Activated CD4-positive, CD25-positive, alpha-beta regulatory T cell treated with anti-CD3 and anti-CD28 coated beads, Interleukin-2, amount 50 U/mL, for 24 hours (primary cell): Measurements from ENCODE around the gene MICU1.
"Not testable (repeated sequence)": the region's sequence is repeated elsewhere in the genome, so short reads cannot be mapped to it uniquely, and the experiment has no call there.

ENCODE experiments used
- ATAC-seq, 2 donors: fragments of 150-1000 bp; cut with Tn5 transposase; one replicate each; pipeline ENCODE4 v1.10.0; 2021; ENCODE audit warnings: mild to moderate bottlenecking in 1 of 2, moderate library complexity in 1 of 2

The MICU1 gene

DNA sequence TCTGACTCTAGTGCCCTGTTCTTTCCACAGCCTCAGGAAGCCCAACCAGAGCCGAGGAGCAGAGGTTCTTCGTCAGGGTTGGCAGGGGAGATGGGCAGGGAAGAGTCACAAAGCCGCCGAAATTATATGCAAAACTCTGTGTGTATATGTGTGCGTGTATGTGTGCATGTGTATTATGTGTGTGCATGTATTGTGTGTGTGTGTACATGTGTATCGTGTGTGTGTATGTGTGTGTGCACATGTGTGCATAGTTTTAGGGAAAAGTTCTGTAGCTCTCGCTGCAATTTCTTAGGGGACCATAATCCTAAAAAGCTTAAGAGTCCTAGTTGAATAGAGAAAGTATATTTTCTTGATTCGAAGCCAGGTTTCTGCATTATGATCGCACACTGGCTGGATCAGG lies 288.2 kb downstream of the MICU1 start:
- ATAC-seq: no peak

DNA sequence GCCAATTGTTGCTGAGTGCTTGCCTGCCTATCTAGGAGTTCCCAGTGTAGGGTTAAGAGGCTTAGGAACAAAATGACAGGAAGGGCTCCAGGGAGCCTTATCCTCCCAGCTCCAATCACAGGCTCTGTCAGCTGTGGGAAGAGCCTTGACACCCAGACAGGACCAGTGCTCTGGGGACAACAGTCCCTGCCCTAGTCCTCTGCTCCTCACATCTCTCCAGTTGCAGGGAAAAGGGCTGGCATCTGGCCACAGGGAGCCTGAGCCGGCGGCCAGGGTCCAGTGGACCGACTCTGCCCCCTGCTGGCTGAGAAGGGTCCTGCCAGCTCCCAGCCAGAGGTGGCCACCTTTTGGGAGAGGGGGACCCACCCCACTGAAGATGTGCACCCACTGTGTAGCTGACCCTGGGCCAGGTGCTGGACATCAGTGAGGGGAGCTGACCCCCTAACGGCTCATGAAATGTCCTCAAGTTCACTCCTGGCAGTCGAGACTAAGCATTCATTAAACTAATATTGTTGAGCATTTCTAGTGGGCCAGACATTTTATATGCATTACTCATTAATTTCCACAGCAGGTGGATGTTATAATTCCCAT lies 288.7 kb downstream of the MICU1 start:
- peak; percentile 20 to 30 for ATAC-seq

DNA sequence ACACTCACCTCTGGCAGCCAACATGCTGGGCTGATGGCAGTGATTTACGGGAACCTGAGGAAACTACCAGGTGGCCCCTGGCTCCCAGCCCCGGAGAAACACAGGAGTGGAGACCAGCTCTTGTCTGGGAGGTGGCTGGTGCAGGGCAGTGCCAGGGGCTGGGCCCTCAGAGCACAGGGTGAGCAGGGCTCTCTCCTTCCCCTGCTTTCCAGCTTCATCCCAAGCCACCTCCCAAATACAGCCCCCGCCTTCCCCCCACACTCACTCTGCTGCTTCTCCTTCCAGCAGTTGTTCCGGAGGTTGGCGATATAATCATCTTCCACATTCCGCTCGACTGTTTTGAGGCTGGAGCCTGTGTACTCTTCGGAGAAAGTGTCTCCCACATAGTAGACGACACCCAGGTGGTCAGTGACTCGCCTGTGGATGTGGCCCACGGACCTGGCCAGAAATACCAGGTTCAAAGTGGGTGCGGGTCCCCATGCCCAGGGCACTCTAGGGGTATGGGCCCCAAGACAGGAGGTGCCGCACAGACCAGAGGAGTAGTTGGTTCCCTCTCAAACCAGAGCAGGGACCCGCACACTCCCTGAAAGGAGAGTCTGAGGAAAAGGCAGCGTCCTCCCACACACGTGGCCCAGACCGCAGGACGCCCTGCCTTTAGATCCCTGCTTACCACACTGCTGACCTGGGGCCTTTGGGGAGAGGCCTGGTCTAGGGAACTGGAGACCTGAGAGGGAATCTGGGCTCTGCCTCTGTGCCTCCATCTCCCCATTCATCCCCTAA lies 289.4 kb downstream of the MICU1 start:
- no peak for ATAC-seq

DNA sequence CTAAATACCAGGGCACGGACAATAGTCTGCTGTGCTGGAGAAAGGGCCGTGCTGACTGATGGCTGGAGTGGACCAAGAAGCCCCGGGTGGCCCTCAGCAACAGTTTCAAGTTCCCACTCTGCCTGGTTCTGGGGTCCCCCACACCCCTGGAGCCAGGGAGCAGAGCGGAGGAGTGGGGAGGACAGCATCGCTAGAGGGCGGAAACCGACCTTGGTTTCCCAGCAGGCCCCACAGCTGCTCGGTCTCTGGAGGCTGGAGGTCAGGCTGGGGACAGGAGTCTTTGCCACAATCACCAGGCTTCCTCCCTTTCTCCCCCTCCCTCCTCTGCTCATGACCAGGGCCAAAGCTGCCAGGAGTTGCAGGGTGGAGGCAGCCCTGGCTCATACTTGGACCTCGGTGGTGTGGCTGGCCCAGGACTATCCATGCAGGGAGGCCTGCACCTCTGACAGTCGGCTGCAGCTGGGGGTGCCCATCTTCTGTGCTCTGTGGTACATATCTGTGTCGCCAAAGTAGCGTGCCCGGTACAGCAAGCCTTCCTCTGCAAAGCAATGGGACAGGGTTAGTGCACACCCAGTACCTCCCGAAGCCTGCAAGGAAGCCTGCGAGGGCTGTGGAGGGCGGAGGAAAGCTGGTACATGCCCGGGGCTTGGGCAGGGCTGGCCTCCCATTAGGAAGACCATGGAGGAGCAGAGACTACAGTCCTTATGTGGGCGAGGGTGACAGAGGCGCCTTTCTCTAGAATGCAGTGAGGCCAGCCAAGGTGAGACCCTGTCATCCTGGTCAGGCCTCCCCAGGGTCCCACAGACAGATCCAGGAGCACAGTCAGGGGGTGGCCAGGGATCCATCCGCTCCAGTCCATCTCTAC lies 290.3 kb downstream of the MICU1 start:
- peak in 1 of 2 donors; percentile 1 for ATAC-seq

DNA sequence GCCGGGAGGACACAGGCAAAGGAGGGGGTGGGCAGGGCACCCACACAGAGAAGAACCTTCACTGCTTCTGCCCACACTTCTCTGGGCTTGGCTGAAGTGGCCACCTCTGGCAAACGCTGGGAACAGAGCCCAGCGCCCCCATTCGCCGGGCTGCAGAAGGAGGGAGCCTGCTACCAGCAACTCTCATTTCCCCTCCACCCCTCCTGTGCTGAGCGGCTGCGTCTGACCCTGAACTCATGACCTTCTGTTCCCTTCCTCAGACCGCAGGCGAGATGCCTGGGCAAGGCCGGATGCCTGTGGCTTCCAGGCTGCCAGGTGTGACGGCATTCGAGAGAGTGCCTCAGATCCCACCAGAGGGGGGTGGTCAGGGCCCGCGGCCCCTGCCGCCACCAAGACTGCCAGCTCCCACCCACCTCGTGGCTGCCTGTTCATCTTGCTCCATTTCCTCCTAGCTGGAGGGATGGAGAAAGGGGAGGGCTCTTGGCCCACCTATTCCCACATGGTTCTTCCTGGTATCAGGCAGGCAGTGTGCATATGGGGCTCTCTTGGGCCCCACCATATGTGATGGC lies 291.0 kb downstream of the MICU1 start:
- ATAC-seq: peak; percentile 50 to 56

DNA sequence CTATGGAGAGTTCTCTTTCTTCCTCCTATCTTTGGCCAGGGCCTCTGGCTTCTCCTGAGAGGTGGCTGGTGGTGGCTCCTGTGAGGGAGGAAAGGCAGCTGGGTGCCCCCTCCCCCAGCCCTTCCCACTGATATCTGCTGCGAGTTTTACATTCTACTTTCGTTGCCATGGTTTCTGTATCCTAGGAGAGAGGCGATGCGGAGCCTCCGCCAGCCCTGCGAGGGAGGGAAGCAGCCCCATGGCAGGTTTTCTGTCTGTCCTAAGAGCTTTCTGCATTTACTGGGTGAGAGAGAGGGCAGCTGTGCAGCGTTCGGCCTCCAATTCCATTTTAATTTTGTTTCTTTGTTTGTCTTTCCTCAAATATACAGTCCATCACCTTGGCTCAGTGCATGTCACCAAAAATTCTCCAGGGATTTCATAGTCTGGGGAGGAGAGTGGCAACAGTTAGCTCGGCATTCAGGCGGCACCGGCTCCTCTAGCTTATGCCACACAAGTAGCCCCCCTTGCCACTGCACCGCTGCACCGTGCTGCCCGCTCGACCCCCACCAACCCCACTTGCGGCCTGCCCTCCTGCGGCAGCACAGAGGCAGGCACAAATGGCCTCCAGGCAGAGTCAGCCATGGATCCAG lies 291.6 kb downstream of the MICU1 start:
- ATAC-seq: no peak

DNA sequence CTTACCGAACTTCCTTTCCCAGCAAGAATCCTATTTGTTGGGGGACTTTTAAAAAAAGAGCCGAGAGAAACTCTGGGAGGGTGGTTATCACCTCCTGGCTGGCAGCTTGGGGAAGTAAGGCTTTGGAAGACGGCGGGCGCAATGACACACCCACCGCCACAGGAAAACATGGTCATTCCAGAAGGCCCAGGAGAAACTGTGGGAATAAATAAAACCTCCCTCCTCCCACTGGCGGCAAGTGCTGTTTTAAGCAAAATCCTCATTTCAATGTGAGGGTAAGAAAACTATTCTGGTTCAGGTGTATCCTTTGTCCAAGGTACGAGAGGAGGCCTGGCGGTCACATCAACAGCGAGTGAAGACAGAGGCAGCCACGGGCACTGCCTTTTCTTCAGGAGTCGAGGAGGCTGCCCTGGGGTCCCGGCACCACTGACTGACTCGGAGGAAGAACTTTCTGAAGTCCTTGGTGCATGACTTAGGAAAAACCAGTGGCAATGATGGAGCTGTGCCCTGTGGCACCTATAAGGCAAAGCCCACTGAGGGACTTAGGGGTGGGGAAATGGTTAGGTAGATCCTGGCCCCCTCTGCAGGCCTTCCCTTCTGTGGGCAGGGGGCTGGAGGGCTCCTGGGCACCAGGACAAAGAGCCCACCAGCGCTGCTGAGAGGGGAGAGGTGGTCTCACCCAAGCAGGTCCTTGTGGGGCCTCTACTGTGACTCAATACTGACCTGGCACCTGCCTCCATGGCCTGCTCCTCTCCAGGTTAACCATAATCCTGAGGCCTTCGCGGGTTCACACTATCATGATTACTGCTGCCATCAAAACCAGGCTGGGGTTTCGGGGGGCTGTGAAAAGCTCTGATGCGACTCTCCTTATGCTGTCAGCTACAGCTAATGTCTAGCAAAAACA lies 292.5 kb downstream of the MICU1 start:
- no peak for ATAC-seq

DNA sequence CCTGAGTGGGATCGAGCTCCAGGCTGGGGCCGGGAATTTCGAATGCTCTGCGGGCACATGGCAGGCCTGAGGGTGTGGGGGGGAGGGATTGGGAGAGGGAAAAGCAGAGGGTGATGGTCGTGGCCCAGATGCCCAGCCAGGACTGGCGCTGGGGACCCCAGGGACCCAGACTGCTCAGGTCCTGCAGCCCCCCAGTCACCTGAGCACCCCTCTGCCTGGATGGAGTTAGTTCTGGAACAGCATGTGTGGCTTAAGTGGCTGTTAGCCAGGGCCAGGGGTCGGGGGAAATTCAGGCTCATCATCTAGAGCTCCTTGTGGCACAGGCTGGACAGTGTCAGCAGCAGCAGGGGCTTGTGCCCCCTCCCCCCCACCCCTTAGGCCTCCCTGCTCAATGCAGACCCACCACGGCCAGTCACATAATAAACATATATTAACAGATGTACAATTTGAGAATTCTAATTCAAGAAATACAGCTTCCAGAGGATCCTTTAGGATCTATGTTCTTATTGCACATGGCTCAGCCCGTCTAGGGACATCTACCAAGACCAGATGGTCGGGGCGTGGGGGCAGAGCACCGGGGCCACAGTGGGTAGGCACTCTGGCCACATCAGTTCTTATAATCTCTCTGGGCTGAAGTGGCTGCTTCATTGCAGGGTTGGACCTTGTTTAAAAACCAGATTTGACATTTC lies 293.3 kb downstream of the MICU1 start:
- no peak for ATAC-seq

DNA sequence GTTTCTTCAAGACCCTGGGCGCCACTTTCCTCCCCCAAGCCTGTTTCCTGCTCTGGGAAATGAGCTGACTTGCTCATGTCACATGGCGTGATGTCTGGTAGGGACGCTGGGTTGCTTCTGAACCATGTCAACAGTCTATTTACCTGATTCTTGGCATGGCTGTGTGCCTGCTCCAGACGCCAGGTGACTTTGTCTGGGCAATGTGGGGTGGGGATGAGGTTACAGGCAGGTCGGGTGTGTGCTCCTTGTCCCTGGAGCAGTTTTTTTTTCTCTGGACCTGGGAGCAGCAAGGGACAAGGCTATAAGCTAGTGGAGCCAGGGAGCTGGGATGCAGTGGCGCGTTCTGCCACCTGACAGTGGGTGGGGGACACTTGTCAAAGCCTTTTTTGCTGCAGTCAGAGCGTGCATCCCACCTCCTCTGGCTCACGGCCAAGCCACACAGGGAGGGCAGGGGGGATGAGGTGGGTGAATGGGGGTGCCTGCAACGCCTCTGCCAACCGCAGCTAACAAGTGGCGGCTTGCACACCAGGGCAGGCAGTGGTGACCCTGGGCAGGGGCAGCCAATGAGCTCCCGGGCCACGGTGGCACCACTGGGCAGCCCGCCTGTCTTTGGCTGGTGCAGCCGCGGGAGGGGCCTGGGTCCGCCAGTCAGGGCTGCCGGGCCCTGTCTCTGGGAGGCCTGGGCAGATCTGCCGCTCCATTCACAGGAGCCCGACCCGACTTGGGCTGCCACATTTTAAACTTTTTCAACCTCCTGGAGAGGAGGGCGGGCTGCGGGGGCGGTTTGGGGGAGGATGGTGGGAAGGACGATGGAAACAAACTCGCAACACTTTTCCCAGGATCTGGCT lies 294.1 kb downstream of the MICU1 start:
- peak; percentile 86 to 90 for ATAC-seq

DNA sequence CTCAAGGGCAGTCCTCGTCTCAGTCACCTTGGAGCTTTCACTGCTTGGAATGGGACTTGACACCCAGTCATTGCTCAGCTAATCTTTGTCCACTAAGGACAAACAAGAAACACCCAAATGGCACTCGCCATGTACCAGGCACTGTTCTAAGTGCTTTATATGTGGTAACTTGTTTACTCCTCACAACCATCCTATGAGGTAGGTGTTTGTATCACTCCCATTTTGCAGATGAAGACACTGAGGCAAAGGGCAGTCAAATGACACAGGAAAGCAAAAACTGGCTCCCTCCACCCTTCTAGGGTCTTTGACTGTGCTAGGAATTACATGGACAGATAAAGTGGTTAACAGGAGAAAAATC lies 295.8 kb downstream of the MICU1 start:
- ATAC-seq: no peak

DNA sequence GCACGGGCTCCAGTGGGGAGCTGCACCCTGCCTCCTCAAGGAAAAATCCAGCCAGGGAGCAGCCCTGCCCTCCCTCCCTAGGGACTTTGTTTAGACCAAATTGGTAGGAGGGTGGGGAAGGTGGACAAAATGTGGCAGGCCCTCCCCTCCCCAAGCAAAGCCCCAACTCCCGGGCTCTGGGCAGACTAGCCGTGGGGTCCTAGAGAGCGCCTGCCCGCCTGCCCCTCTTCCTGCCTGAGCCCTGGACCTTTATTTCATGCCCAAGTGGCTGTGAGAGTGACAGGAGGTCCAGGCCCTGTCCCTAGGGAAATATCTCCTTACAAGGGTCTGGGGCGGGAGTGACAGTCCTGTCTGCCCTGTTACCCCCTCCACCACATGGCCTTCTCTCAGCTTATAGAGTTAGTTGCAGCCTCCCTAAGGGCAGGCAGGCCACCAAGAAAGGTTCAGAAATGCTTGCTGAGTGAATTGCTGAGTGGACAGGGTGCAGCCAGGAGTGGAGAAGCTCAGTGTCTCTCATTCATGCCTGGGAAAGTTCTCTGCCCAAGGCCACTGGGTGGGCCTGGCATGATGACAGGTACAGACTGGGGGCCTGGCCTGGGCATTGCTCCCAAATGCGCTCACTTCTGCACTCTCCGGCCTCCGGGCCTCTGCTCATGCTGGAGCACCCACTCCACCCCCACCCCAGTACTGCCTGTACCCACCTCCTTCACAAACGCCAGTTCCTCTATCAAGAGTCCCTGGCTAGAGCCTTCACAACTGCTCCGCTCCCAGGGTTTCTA lies 296.4 kb downstream of the MICU1 start:
- no peak for ATAC-seq

DNA sequence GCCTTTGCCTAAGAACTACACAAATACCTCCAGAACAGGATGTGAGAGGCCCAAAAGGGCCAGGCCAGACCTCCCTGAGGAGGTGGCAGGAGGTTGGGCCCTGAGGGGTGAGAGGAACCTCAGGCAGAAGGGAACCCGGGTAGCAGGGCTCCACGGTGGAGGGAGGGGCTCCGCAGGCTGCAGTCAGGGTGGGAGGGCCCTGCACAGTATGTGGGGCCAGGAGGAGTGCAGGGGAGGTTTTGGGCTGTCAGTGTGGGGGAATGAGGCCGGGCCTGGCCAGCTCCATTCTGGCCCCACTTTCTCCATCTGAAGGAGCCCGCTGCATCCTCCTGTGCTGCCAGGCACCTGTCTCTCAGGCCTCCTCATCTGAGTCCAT lies 297.1 kb downstream of the MICU1 start:
- ATAC-seq: no peak

DNA sequence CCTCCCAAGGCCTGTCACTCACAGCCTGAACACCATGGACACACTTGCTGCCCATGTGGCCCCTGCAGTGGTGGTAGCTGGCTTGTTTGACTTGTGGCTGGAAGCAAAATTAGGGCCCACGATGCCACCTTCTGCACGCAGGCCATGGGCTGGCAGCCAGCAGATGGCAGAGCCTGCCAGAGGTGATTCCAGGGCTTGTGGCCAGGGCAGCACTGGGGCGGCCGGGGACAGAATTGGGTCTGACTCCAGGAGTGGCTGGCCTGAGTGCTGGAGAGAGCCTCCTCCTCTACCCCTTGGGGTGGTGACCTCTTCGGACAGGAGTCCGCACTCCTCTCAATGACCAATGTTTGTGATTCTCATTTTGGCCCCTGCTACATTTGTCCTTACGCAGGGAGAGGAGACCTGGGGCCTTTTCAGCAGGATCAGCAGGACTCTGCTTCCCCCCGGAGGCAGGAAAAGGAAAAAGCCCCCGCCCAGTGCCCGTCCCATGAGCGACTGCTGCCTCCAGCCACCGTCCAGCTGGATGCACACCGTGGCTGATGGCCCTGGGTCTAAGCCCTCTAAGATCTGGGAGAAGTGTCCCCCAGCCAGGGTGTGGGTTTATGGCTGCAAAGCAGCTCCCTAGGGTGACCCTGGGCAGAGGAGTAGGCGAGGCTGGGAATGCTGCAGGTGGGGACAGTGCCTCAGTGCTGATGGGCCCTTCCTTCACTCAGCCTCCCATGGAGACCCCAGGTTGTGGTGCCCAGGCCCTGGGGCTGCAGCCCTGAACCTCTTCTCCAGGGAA lies 297.6 kb downstream of the MICU1 start:
- no peak for ATAC-seq

DNA sequence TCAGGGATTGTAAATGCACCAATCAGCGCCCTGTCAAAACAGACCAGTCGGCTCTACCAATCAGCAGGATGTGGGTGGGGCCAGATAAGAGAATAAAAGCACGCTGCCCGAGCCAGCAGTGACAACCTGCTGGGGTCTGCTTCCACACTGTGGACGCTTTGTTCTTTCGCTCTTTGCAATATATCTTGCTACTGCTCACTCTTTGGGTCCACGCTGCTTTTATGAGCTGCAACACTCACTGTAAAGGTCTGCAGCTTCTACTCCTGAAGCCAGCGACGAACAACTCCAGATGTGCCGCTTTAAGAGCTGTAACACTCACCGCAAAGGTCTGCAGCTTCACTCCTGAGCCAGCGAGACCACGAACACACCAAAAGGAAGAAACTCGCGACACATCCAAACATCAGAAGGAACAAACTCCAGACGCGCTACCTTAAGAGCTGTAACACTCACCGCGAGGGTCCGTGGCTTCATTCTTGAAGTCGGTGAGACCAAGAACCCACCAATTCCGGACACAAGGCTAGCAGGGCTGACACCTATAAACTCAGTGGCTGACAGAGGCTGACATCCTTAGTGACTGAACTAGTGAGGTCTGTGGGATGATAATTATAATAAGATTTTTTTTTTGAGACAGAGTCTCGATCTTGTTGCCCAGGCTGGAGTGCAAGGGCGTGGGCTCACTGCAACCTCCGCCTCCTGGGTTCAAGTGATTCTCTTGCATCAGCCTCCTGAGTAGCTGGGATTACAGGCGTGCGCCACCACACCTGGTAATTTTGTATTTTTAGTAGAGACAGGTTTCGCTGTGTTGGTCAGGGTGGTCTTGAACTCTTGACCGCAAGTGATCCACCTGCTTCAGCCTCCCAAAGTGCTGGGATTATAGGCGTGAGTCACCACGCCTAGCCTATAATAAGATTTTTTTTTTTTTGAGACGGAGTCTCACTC lies 298.9 kb downstream of the MICU1 start:
- peak; percentile 17 to 18 for ATAC-seq

DNA sequence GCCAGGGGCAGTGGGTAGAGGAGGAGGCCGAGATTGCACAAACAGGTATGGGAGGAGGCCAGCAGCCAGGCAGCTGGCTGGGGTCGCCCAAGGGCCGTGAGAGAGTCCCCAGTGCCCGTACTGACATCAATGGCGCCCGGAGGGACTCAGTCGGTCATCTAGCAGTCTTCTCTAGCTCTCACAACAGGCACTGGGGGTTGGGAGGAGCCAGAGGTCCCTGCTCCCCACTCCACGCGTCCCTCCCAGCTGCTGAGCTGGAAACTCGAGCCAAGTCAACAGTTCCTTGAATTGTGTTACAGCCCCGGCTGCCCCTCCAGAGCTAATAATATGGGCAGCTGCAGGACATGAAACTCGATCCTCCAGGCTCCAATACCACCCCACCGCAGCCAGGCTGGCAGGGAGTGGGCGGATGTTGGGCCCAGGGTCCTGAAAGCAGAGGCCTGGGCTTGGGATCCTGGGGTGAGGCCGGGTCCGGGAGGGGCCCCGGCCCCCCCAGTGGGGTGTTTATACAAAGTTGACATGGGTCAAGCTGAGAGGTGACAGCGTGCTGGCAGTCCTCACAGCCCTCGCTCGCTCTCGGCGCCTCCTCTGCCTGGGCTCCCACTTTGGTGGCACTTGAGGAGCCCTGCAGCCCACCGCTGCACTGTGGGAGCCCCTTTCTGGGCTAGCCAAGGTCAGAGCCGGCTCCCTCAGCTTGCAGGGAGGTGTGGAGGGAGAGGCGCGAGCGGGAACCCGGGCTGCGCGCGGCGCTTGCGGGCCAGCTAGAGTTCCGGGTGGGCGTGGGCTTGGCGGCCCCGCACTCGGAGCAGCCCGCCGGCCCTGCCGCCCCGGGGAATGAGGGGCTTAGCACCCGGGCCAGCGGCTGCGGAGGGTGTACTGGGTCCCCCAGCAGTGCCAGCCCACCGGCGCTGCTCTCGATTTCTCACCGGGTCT lies 300.4 kb downstream of the MICU1 start:
- ATAC-seq: not testable (repeated sequence)

DNA sequence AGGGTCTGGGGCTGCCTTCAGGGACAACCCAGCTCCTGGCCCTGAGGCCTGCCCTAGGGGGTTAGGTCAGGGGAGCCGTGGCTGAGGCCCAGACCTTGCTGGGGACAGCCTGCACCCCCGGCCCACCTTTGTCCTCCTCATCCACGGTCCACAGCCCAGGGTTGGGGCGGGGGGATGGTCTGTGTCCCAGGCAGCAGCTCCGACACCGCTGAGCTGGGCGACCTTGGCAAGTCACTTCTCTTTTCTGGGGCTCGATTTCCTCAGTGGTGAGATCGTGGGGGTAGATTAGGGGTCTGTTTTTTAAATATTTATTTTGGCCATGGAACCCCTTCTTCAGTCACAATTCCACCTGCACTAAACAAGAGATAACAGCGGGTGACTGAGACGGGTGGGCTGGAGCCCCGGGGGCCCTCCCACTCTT lies 302.1 kb downstream of the MICU1 start:
- no peak for ATAC-seq
